NCI-H526 treated with DMSO at 0.1 percent for 48 hours (cell line): ENCODE results near the gene ZSCAN5B.

Experiments
- DNase-seq: peaks from one replicate; lab custom pipeline; 2025; lab: John Stamatoyannopoulos, UW

ZSCAN5B gene

DNA sequence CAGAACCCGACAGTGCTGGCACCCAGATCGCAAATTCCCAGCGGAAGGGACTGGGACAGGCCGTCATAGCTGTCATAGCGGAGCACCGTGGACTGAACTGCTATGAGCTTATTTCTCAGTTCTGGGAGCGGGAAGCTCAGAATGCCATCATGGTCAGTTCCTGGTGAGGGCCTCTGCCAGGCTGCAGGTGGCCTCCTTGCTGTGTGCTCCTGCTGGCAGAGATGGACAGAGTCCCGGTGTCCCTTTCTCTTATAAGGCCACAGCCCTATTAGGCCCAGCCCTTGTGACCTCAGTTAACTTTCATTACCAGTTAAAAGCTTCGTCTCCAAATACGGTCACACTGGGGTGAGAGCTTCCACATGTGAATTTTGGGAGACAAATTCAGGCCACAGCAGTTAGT, 51.9 kb downstream of the ZSCAN5B start:
- no peak for DNase-seq

GRCh38 chr19:56144831-56145230, 52.8 kb downstream of the ZSCAN5B start:
- DNase-seq: no peak

GRCh38 chr19:56144376-56144775, 53.2 kb downstream of the ZSCAN5B start:
- no peak for DNase-seq

DNA sequence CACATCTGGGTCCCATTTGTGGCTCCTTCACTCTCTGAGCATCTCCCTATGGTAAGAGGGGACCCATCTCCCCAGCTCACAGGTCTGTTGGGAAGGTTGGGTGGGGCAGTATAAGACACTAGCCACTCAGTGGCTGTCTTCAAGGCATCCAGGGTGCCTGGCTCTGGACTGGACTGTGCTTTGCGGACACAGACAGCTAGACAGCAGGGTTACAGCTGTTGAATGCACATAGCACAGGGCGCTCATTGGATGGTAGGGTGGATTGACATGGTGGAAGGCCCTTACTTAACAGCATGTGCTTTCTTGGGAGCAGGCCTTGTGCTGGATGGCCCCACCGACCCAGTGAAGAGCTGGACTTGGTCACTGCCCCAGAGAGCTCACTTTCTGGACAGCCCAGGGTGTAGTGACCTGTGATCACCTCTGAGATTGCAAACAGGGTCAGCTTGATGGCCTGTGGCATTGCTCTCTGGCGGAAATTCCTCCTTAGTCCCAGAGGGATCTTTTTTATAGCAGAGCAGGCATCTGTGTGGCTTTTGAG, 54.6 kb downstream of the ZSCAN5B start:
- DNase-seq: no peak

GRCh38 chr19:56142087-56142787, 55.3 kb downstream of the ZSCAN5B start:
- peak; percentile 27 for DNase-seq

- no peak for DNase-seq
Measured at GRCh38 chr19:56141417-56141993, 56.1 kb downstream of the ZSCAN5B start.

DNA sequence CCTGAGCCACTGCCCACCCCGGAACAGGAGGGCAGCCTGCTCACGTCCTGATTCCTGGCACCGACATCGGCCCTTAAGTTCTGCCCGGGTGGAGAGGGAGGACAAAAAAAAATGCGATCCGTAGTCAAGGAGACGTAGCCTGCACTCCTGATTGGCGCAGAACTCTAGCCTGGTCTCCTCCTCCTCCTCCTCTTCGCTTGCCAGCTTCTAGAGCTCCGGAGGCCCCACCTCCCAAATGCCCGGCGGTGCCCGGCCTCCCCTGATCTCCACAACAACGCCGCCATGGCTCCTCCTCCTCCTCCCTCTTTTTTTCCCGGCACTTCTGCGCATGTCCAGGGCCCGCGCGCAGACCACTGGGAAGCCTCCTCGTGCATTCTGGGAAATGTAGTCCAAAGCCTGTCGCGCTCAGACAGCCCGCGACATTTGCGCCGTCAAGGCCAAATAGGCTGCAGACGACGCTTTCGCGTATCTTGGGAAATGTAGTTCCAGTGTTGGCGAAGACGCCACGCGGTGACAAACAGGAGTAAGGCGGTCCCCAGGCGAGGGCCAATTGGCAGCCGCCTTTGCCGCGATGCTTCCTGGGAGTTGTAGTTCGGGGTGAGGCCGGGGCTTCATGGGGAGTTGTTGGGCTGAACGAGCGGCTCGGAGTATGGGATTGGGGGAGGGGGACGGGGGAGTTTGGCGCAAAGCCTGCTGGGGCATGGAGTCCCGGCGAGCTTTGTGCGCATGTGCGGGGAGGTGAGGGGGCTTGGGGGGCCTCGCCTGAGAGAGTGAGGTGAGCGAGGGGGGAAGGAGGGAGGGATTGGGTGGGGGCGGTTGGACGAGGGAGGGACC, 56.8 kb downstream of the ZSCAN5B start, which contains the start of gene ZNF444:
ZNF444 (plus strand) TSS at position 705 of the 834 bp plus-strand sequence. CDS start 5,625 bp downstream, outside the sequence.
- peak; percentile 98 for DNase-seq

DNA sequence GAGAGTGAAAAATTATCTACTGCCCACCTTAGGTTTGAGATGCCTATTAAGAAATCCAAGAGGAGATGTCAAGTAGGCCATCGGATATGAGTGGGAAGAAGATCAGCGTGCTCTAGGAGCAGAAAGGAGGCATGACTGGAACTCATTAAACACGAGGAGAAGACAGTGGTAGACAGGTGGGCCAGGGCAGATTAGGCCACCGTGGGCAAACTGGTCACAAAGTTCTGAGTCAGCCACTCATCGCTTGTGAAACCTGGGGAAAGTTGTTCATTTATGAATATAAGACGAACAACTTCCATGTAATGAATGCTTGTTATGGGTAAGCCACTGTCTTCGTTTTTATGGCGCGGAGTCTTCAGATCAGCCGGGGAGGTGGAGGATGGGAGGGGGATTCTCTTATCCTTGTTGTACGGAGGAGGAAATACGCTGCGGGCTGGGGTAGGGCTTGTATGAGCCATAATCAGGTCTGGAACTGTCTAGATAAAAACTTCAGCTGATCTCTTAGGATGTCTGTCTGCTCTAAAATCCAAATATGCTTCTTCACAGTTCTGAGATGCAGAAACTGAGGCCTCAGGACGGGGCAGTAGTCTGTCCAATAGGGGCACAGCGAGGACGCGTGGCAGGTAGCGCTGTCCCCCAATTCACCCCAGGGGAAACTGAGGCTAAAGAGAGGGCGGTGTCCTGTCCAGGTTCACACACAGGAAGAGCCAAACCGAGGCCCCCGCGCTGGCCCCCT, 57.6 kb downstream of the ZSCAN5B start:
- no peak for DNase-seq
